Measurements from ENCODE around the gene PTPRT. TPM values are rescaled to one million over a fixed set of nuclear protein-coding genes. Genes with fewer than 3 reads are reported as not detected.

The PTPRT gene
- polyA plus RNA-seq, 1 of the 3 experiments (the other 2 are of a cell fraction) = not detected

DNA sequence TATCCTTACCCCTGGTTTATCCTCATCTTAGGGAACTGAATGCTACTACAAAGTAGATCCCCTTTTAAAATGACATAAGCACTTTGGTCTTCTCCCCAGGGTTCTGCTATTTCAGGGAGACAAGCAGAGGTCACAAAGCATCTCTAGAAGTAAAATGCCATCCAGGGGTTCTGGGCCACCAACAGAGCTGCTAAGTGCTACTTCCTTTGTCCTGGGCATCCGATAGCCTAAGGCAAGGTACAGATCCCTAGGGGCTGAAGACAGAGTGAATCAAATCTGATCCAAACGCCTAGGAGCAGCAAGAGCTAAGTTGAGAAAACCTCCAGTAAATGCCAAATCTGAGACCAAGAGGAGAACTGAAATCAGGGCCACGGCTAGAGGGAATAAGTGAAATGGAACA is 161.2 kb downstream of the PTPRT start:
- H3K27me3 ChIP-seq (ENCODE audit: insufficient read depth) = no peaks in the 10 kb centered on the region
- H3F3A ChIP-seq (replicated peaks; ENCODE audit: insufficient read depth) = no peaks in the 10 kb centered on the region
- H3K4me1 ChIP-seq (ENCODE audit: control insufficient read depth in 1 of 2, insufficient read depth in 2 of 2, low read depth in 1 of 2, low read length in 1 of 2) = no peaks in the 10 kb centered on the region
- TF ChIP-seq GATA2 (CRISPR knock-in tag; IDR thresholded peaks at IDR 0.05) (no peak), GABPA (IDR thresholded peaks at IDR 0.05; ENCODE audit: low read depth) (no peak), RFX5 (IDR thresholded peaks at IDR 0.05; ENCODE audit: low read length) (no peak), EP300 (IDR thresholded peaks at IDR 0.05; ENCODE audit: borderline replicate concordance in 1 of 2, low read depth in 1 of 2, low read length in 1 of 2) (no peak), EZH2phosphoT487 (IDR thresholded peaks at IDR 0.05; ENCODE audit: borderline replicate concordance, low read depth) (no peak), MXI1 (IDR thresholded peaks at IDR 0.05; ENCODE audit: low read depth, low read length) (no peak), FOSL2 (IDR thresholded peaks at IDR 0.05; ENCODE audit: borderline replicate concordance, low read depth) (no peak), CHD2 (IDR thresholded peaks at IDR 0.05; ENCODE audit: low read length, partially characterized antibody) (no peak), POLR2AphosphoS5 (IDR thresholded peaks at IDR 0.05; ENCODE audit: low read depth, low read length) (no peak), NRF1 (IDR thresholded peaks at IDR 0.05; ENCODE audit: low read depth, low read length) (no peak), JUND (IDR thresholded peaks at IDR 0.05) (no peak), FOXJ3 (CRISPR knock-in tag; IDR thresholded peaks at IDR 0.05) (no peak), RCOR1 (IDR thresholded peaks at IDR 0.05; ENCODE audit: low read length) (no peak)
- TF ChIP-seq, protein P1, sequence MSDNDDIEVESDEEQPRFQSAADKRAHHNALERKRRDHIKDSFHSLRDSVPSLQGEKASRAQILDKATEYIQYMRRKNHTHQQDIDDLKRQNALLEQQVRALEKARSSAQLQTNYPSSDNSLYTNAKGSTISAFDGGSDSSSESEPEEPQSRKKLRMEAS (IDR thresholded peaks at IDR 0.05; ENCODE audit: low read depth) = no peak
- TF ChIP-seq, protein P2, sequence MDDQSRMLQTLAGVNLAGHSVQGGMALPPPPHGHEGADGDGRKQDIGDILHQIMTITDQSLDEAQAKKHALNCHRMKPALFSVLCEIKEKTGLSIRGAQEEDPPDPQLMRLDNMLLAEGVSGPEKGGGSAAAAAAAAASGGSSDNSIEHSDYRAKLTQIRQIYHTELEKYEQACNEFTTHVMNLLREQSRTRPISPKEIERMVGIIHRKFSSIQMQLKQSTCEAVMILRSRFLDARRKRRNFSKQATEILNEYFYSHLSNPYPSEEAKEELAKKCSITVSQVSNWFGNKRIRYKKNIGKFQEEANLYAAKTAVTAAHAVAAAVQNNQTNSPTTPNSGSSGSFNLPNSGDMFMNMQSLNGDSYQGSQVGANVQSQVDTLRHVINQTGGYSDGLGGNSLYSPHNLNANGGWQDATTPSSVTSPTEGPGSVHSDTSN (IDR thresholded peaks at IDR 0.05) = no peak
- TF ChIP-seq, protein P3, sequence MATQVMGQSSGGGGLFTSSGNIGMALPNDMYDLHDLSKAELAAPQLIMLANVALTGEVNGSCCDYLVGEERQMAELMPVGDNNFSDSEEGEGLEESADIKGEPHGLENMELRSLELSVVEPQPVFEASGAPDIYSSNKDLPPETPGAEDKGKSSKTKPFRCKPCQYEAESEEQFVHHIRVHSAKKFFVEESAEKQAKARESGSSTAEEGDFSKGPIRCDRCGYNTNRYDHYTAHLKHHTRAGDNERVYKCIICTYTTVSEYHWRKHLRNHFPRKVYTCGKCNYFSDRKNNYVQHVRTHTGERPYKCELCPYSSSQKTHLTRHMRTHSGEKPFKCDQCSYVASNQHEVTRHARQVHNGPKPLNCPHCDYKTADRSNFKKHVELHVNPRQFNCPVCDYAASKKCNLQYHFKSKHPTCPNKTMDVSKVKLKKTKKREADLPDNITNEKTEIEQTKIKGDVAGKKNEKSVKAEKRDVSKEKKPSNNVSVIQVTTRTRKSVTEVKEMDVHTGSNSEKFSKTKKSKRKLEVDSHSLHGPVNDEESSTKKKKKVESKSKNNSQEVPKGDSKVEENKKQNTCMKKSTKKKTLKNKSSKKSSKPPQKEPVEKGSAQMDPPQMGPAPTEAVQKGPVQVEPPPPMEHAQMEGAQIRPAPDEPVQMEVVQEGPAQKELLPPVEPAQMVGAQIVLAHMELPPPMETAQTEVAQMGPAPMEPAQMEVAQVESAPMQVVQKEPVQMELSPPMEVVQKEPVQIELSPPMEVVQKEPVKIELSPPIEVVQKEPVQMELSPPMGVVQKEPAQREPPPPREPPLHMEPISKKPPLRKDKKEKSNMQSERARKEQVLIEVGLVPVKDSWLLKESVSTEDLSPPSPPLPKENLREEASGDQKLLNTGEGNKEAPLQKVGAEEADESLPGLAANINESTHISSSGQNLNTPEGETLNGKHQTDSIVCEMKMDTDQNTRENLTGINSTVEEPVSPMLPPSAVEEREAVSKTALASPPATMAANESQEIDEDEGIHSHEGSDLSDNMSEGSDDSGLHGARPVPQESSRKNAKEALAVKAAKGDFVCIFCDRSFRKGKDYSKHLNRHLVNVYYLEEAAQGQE (IDR thresholded peaks at IDR 0.05; ENCODE audit: low read depth, low read length) = no peak
- no peak overlapping the region for H3K9ac ChIP-seq
- 13% methylated on average over 3 of the region's 3 CpGs for WGBS (ENCODE audit: low lambda C conversion rate)
- no peak overlapping the region for H3K4me2 ChIP-seq
- H3K4me3 ChIP-seq (ENCODE audit: low read depth in 2 of 2, low read length in 1 of 2) = no peak overlapping the region
- ChIA-PET POLR2A (no interaction called here), CTCF (no interaction called here)
- DNase-seq = no peak
- no peaks in the 10 kb centered on the region for H3K79me2 ChIP-seq (ENCODE audit: insufficient read depth)
- H4K20me1 ChIP-seq (ENCODE audit: insufficient read depth) = no peaks in the 10 kb centered on the region
- no peaks in the 10 kb centered on the region for H3K36me3 ChIP-seq (replicated peaks in 1 of 2; ENCODE audit: control insufficient read depth in 1 of 2, insufficient read depth in 2 of 2, low read length in 1 of 2)
- no peak overlapping the region for H2AFZ ChIP-seq (ENCODE audit: low read depth)
- H3K27ac ChIP-seq (ENCODE audit: low read depth in 2 of 2, low read length in 1 of 2) = no peak overlapping the region
- H3K9me2 ChIP-seq = no peaks in the 10 kb centered on the region
- no peaks in the 10 kb centered on the region for H3K9me3 ChIP-seq

Data from SK-N-SH (cell line).